ENCODE results near the gene AQP1.
A peak's percentile ranks its signal among the peaks of the same experiment; 100 is the strongest.

The AQP1 gene

GRCh38 chr7:30973791-30974604 lies 62.3 kb downstream of the AQP1 start:
- TF ChIP-seq NFIC (IDR thresholded peaks at IDR 0.05) (no peak), FOXM1 (IDR thresholded peaks at IDR 0.05; ENCODE audit: borderline replicate concordance, low read depth) (no peak), RAD21 (IDR thresholded peaks at IDR 0.05; ENCODE audit: low read depth) (no peak), REST (IDR thresholded peaks at IDR 0.05; ENCODE audit: low read depth) (no peak), USF1 (IDR thresholded peaks at IDR 0.05) (no peak), TAF1 (IDR thresholded peaks at IDR 0.05; ENCODE audit: low read depth) (no peak), ZBTB7A (IDR thresholded peaks at IDR 0.05; ENCODE audit: low read depth) (no peak), TCF12 (IDR thresholded peaks at IDR 0.05; ENCODE audit: low read depth) (no peak), MAX (IDR thresholded peaks at IDR 0.05) (no peak), TEAD4 (IDR thresholded peaks at IDR 0.05) (no peak), EGR1 (IDR thresholded peaks at IDR 0.05) (no peak), CREB1 (IDR thresholded peaks at IDR 0.05; ENCODE audit: low read depth) (no peak), EP300 (IDR thresholded peaks at IDR 0.05; ENCODE audit: borderline replicate concordance) (no peak), CEBPB (IDR thresholded peaks at IDR 0.05) (no peak), YY1 (IDR thresholded peaks at IDR 0.05; ENCODE audit: low read depth) (no peak)

GRCh38 chr7:30974605-30975255 lies 63.1 kb downstream of the AQP1 start:
- TF ChIP-seq USF1 (IDR thresholded peaks at IDR 0.05), result no peak
- peak; percentile 75 for TF ChIP-seq RAD21 (IDR thresholded peaks at IDR 0.05; ENCODE audit: low read depth)
- no peak for TF ChIP-seq ZBTB7A (IDR thresholded peaks at IDR 0.05; ENCODE audit: low read depth)
